OCI-LY7 (cell line): ENCODE results near the gene TNFRSF1B. TPM values are rescaled to one million over a fixed set of nuclear protein-coding genes. Genes with fewer than 3 reads are reported as not detected.
A peak's percentile ranks its signal among the peaks of the same experiment; 100 is the strongest.

ENCODE experiments used
- BruUV-seq: library from RNA; stranded (reverse); fragments of 400-500 nt; replicated peaks from 2 replicates; lab custom pipeline; 2021; lab: Mats Ljungman, UMichigan
- CTCF ChIA-PET: fragments of 300-600 bp; sonication (Branson Sonifier 250); formaldehyde crosslinking; loops from one replicate; lab custom pipeline; 2022; ENCODE audit warnings: antibody characterized with exemption; ENCODE audit not compliant: unreplicated experiment; lab: Charles Lee
- POLR2A ChIA-PET: fragments of 300-600 bp; sonication (Branson Sonifier 250); formaldehyde crosslinking; loops from one replicate; lab custom pipeline; 2022; ENCODE audit warnings: antibody characterized with exemption; lab: Charles Lee
- DNase-seq: peaks from one replicate; pipeline ENCODE4 v3.0.0-alpha.2; 2015; ENCODE audit warnings: low spot score
- H2AFZ ChIP-seq: fragments of 200-600 bp; sonication (generic), shearing (Covaris generic); 2 replicates; pipeline ENCODE4 v1.6.1; 2014; ENCODE audit warnings: mild to moderate bottlenecking, antibody characterized with exemption, low read length, moderate library complexity
- H3K27ac ChIP-seq: fragments of 200-600 bp; sonication (generic); 2 replicates; pipeline ENCODE4 v1.5.1; 2014; ENCODE audit warnings: mixed run types, low read depth, mild to moderate bottlenecking, moderate library complexity, low read length, inconsistent platforms; ENCODE audit not compliant: poor library complexity, severe bottlenecking
- H3K36me3 ChIP-seq: fragments of 200-600 bp; sonication (generic); 2 replicates; pipeline ENCODE4 v1.6.1; 2014; ENCODE audit warnings: mild to moderate bottlenecking, antibody characterized with exemption, low read length, moderate library complexity, mixed read lengths; ENCODE audit not compliant: insufficient read depth
- H3K4me1 ChIP-seq: fragments of 200-600 bp; sonication (generic); 2 replicates; pipeline ENCODE4 v1.5.1; 2014; ENCODE audit warnings: mild to moderate bottlenecking, low read length; ENCODE audit not compliant: insufficient read depth, poor library complexity, severe bottlenecking
- H3K4me2 ChIP-seq: fragments of 200-600 bp; sonication (generic); 2 replicates; pipeline ENCODE4 v1.6.1; 2014; ENCODE audit warnings: mild to moderate bottlenecking, low read length
- H3K4me3 ChIP-seq: fragments of 200-600 bp; sonication (generic); 2 replicates; pipeline ENCODE4 v1.5.1; 2014; ENCODE audit warnings: mild to moderate bottlenecking, low read depth, low read length; ENCODE audit not compliant: poor library complexity, severe bottlenecking
- H3K79me2 ChIP-seq: fragments of 200-600 bp; sonication (generic); 2 replicates; pipeline ENCODE4 v1.6.1; 2016; ENCODE audit warnings: low read depth, mild to moderate bottlenecking, low read length, moderate library complexity, mixed read lengths; ENCODE audit not compliant: insufficient read depth
- H3K9me2 ChIP-seq: fragments of 200-600 bp; sonication (generic); 2 replicates; pipeline ENCODE4 v1.6.1; 2016; ENCODE audit warnings: mild to moderate bottlenecking, low read length, mixed read lengths; ENCODE audit not compliant: insufficient read depth
- H3K9me3 ChIP-seq: fragments of 200-600 bp; sonication (generic); 2 replicates; pipeline ENCODE4 v1.6.1; 2014; ENCODE audit warnings: mild to moderate bottlenecking, mixed run types, low read length, mixed read lengths
- H4K20me1 ChIP-seq: fragments of 200-600 bp; sonication (generic); 2 replicates; pipeline ENCODE4 v1.6.1; 2014; ENCODE audit warnings: mild to moderate bottlenecking, antibody characterized with exemption, low read length, moderate library complexity, mixed read lengths; ENCODE audit not compliant: insufficient read depth
- CTCF ChIP-seq: fragments of 200-600 bp; sonication (generic); conservative IDR thresholded peaks from 2 replicates; pipeline ENCODE4 v1.5.1; 2014; ENCODE audit warnings: mild to moderate bottlenecking, antibody characterized with exemption, low read length, moderate library complexity, mixed read lengths
- EZH2phosphoT487 ChIP-seq: fragments of 200-600 bp; sonication (generic); IDR thresholded peaks from 2 replicates; pipeline ENCODE4 v1.6.1; 2018; ENCODE audit warnings: low read depth, borderline replicate concordance, mild to moderate bottlenecking, mixed run types, antibody characterized with exemption, low read length, moderate library complexity, mixed read lengths
- intact Hi-C: fragments of 100-400 bp; cut with micrococcal nuclease; formaldehyde crosslinking; loops from one replicate; pipeline ENCODE4 v1.10.0; 2022; ENCODE audit not compliant: unreplicated experiment
- total RNA-seq, 2 experiments: library from RNA; depleted of rRNA in 1 of 2; stranded (reverse); fragments of >200 nt in 1 of 2; shearing (Covaris generic) in 1 of 2; gene quantifications; 2 replicates each; pipeline ENCODE4 v1.2.3, GENCODE V29; 2014 to 2022

The TNFRSF1B gene
- total RNA-seq, 2 experiments from 2014 or later, result not detected

GRCh38 chr1:12161662-12162458 lies 4.9 kb upstream of the TNFRSF1B start:
- Histone ChIP-seq H3K9me2 (no peaks in the 10 kb centered on the region), H3K4me2 (peak overlapping the region; percentile 21), H3K4me1 (peaks cover 38% of the 10 kb centered on the region), H3K79me2 (no peaks in the 10 kb centered on the region), H3K4me3 (no peak overlapping the region), H3K9me3 (no peaks in the 10 kb centered on the region), H4K20me1 (no peaks in the 10 kb centered on the region), H2AFZ (peak overlapping the region; percentile 27; the same call in 1 of the 2 replicates), H3K36me3 (no peaks in the 10 kb centered on the region), H3K27ac (no peak overlapping the region)
- TF ChIP-seq CTCF (no peak), EZH2phosphoT487 (no peak)
- POLR2A ChIA-PET, result interaction anchor here (1.4 to 4.4 kb wide), 3 partner anchors 9 to 21 kb away, joined by 4 to 25 read pairs (median 6); no protein-coding TSS in a partner anchor
- no TSS peak for BruUV-seq
- intact Hi-C loops, result no loop called here
- DNase-seq, result peak; percentile 65
- CTCF ChIA-PET, result interaction anchor here (0.6 to 1.1 kb wide), 2 partner anchors 8 to 13 kb away, joined by 3 to 4 read pairs; no protein-coding TSS in a partner anchor

- no peak overlapping the region for H3K4me2 ChIP-seq
- DNase-seq, result no peak
- no peaks in the 10 kb centered on the region for H3K36me3 ChIP-seq
- intact Hi-C loops, result no loop called here
- no peak overlapping the region for H2AFZ ChIP-seq
- no peak overlapping the region for H3K4me3 ChIP-seq
- H3K4me1 ChIP-seq, result peaks cover 38% of the 10 kb centered on the region
- no TSS peak for BruUV-seq
- CTCF ChIA-PET, result interaction anchor here (1.1 kb wide), 1 partner anchor 9 kb away, joined by 4 read pairs; no protein-coding TSS in a partner anchor
- no peaks in the 10 kb centered on the region for H3K9me2 ChIP-seq
- TF ChIP-seq CTCF (no peak), EZH2phosphoT487 (no peak)
- POLR2A ChIA-PET, result interaction anchor here (1.4 to 4.4 kb wide), 3 partner anchors 10 to 21 kb away, joined by 4 to 25 read pairs (median 6); no protein-coding TSS in a partner anchor
- H3K9me3 ChIP-seq, result no peaks in the 10 kb centered on the region
- H3K27ac ChIP-seq, result no peak overlapping the region
- H3K79me2 ChIP-seq, result no peaks in the 10 kb centered on the region
- H4K20me1 ChIP-seq, result no peaks in the 10 kb centered on the region
Observed at GRCh38 chr1:12162459-12163137, 4.2 kb upstream of the TNFRSF1B start.
